ENCODE data around the gene WDR74. TPM values are rescaled to one million over a fixed set of nuclear protein-coding genes. Genes with fewer than 3 reads are reported as not detected.

WDR74 gene
- total and polyA plus RNA-seq, 2 of the 13 experiments (the other 11 are each of a cell fraction or from before 2014, with no cell fraction given) = 77.0 to 83.3 TPM

DNA sequence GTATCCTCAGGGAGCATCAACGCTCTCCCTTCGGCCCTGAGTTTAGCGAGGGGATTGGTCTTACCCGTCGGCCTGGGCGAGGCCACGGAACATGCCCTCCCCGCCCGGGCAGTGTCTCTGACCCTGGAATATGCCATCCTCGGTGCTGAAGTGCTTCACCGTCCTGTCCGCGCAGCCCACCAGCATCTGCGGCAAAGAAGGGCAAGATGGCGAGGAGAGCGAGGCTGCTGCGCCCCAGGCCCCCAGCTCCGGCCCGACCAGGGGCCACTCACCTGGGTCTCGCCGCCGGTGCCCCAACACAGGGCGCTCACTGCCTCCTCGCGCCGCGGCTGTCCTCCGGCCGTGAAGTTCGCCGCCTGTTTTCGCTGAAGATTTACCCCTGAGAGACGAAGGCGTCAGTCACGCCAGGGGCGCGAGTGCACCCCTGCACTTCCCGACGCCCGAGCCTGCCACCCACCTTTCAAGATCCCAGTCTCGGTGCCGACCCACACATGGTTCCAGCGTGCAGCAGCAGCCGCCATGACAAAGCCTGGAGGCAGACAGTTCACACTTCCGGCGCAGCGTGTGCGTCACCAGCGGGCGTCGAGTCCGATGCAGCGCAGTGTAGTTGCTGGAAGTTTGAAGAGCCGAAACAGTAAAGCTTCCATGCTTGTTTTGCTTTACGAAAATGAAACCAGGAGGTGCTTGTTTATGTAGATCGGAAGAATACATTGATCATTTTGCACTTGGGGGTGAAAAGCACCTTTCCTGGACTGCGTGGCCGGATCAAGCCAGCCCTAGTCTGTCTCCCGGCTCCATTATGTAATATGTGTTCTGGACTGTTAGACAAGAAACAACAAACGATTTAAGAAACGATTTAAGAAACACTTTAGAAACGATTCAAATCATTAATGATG, at the start of gene WDR74 (continued):
- TF ChIP-seq, protein P1, sequence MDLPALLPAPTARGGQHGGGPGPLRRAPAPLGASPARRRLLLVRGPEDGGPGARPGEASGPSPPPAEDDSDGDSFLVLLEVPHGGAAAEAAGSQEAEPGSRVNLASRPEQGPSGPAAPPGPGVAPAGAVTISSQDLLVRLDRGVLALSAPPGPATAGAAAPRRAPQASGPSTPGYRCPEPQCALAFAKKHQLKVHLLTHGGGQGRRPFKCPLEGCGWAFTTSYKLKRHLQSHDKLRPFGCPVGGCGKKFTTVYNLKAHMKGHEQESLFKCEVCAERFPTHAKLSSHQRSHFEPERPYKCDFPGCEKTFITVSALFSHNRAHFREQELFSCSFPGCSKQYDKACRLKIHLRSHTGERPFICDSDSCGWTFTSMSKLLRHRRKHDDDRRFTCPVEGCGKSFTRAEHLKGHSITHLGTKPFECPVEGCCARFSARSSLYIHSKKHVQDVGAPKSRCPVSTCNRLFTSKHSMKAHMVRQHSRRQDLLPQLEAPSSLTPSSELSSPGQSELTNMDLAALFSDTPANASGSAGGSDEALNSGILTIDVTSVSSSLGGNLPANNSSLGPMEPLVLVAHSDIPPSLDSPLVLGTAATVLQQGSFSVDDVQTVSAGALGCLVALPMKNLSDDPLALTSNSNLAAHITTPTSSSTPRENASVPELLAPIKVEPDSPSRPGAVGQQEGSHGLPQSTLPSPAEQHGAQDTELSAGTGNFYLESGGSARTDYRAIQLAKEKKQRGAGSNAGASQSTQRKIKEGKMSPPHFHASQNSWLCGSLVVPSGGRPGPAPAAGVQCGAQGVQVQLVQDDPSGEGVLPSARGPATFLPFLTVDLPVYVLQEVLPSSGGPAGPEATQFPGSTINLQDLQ (CRISPR knock-in tag; IDR thresholded peaks at IDR 0.05) = no peak
- TF ChIP-seq MZF1 (CRISPR knock-in tag; IDR thresholded peaks at IDR 0.05; ENCODE audit: borderline replicate concordance) (no peak), ZNF30 (CRISPR knock-in tag; IDR thresholded peaks at IDR 0.05) (no peak), ZNF564 (CRISPR knock-in tag; IDR thresholded peaks at IDR 0.05) (0 out of 2 replicates have a peak, but pooled peaks have one; percentile 11), FOXK2 (IDR thresholded peaks at IDR 0.05) (peak; percentile 96), MEIS1 (CRISPR knock-in tag; IDR thresholded peaks at IDR 0.05; ENCODE audit: borderline replicate concordance) (0 out of 2 replicates have a peak, but pooled peaks have one; percentile 66), ZNF678 (CRISPR knock-in tag; IDR thresholded peaks at IDR 0.05) (0 out of 2 replicates have a peak, but pooled peaks have one; percentile 79), ZNF670 (CRISPR knock-in tag; IDR thresholded peaks at IDR 0.05; ENCODE audit: borderline replicate concordance) (peak; percentile 73; the same call in 1 of the 2 replicates), POLR2AphosphoS5 (IDR thresholded peaks at IDR 0.05; ENCODE audit: low read depth, low read length) (peak; percentile 96), NCOR1 (IDR thresholded peaks at IDR 0.05; ENCODE audit: borderline replicate concordance, low read length) (peak; percentile 12; the same call in 1 of the 2 replicates), ZSCAN20 (CRISPR knock-in tag; IDR thresholded peaks at IDR 0.05; ENCODE audit: borderline replicate concordance) (no peak), ZMYM4 (CRISPR knock-in tag; IDR thresholded peaks at IDR 0.05) (peak; percentile 47; the same call in 1 of the 2 replicates)
- TF ChIP-seq, protein P2, sequence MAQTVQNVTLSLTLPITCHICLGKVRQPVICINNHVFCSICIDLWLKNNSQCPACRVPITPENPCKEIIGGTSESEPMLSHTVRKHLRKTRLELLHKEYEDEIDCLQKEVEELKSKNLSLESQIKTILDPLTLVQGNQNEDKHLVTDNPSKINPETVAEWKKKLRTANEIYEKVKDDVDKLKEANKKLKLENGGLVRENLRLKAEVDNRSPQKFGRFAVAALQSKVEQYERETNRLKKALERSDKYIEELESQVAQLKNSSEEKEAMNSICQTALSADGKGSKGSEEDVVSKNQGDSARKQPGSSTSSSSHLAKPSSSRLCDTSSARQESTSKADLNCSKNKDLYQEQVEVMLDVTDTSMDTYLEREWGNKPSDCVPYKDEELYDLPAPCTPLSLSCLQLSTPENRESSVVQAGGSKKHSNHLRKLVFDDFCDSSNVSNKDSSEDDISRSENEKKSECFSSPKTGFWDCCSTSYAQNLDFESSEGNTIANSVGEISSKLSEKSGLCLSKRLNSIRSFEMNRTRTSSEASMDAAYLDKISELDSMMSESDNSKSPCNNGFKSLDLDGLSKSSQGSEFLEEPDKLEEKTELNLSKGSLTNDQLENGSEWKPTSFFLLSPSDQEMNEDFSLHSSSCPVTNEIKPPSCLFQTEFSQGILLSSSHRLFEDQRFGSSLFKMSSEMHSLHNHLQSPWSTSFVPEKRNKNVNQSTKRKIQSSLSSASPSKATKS (CRISPR knock-in tag; IDR thresholded peaks at IDR 0.05) = no peak
- TF ChIP-seq, protein P3, sequence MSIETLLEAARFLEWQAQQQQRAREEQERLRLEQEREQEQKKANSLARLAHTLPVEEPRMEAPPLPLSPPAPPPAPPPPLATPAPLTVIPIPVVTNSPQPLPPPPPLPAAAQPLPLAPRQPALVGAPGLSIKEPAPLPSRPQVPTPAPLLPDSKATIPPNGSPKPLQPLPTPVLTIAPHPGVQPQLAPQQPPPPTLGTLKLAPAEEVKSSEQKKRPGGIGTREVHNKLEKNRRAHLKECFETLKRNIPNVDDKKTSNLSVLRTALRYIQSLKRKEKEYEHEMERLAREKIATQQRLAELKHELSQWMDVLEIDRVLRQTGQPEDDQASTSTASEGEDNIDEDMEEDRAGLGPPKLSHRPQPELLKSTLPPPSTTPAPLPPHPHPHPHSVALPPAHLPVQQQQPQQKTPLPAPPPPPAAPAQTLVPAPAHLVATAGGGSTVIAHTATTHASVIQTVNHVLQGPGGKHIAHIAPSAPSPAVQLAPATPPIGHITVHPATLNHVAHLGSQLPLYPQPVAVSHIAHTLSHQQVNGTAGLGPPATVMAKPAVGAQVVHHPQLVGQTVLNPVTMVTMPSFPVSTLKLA (IDR thresholded peaks at IDR 0.05) = peak; percentile 87
- TF ChIP-seq, protein P4, sequence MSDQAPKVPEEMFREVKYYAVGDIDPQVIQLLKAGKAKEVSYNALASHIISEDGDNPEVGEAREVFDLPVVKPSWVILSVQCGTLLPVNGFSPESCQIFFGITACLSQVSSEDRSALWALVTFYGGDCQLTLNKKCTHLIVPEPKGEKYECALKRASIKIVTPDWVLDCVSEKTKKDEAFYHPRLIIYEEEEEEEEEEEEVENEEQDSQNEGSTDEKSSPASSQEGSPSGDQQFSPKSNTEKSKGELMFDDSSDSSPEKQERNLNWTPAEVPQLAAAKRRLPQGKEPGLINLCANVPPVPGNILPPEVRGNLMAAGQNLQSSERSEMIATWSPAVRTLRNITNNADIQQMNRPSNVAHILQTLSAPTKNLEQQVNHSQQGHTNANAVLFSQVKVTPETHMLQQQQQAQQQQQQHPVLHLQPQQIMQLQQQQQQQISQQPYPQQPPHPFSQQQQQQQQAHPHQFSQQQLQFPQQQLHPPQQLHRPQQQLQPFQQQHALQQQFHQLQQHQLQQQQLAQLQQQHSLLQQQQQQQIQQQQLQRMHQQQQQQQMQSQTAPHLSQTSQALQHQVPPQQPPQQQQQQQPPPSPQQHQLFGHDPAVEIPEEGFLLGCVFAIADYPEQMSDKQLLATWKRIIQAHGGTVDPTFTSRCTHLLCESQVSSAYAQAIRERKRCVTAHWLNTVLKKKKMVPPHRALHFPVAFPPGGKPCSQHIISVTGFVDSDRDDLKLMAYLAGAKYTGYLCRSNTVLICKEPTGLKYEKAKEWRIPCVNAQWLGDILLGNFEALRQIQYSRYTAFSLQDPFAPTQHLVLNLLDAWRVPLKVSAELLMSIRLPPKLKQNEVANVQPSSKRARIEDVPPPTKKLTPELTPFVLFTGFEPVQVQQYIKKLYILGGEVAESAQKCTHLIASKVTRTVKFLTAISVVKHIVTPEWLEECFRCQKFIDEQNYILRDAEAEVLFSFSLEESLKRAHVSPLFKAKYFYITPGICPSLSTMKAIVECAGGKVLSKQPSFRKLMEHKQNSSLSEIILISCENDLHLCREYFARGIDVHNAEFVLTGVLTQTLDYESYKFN (CRISPR knock-in tag; conservative IDR thresholded peaks at IDR 0.05) = peak; percentile 44
- TF ChIP-seq, protein P5, sequence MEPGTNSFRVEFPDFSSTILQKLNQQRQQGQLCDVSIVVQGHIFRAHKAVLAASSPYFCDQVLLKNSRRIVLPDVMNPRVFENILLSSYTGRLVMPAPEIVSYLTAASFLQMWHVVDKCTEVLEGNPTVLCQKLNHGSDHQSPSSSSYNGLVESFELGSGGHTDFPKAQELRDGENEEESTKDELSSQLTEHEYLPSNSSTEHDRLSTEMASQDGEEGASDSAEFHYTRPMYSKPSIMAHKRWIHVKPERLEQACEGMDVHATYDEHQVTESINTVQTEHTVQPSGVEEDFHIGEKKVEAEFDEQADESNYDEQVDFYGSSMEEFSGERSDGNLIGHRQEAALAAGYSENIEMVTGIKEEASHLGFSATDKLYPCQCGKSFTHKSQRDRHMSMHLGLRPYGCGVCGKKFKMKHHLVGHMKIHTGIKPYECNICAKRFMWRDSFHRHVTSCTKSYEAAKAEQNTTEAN (CRISPR knock-in tag; conservative IDR thresholded peaks at IDR 0.05) = no peak

Measured in HepG2 (cell line).